Tibial nerve (tissue), 4 donors: Measurements from ENCODE around the gene SARM1. TPM values are rescaled to one million over a fixed set of nuclear protein-coding genes. Genes with fewer than 3 reads are reported as not detected.

Source experiments
- DNase-seq, 2 donors: peaks; one replicate each; pipeline ENCODE4 v3.0.0-alpha.2; 2019; ENCODE audit warnings: low spot score in 2 of 2
- H3K27ac ChIP-seq, 4 donors: fragments of 200-600 bp; sonication (generic) in 3 of 4; one replicate each; pipeline ENCODE4 v1.5.1; 2017 to 2019; ENCODE audit warnings: mild to moderate bottlenecking in 1 of 4
- H3K27me3 ChIP-seq, 2 donors: fragments of 200-600 bp; sonication (generic) in 1 of 2; one replicate each; pipeline versions ENCODE4 v1.5.1 to v1.6.0; 2017 to 2019
- H3K36me3 ChIP-seq, 3 donors: fragments of 200-600 bp; sonication (generic); one replicate each; pipeline ENCODE4 v1.5.1; 2018 to 2019
- H3K4me1 ChIP-seq, 4 donors: fragments of 200-600 bp; sonication (generic) in 3 of 4; one replicate each; pipeline ENCODE4 v1.5.1; 2017 to 2019
- H3K4me3 ChIP-seq, 4 donors: fragments of 200-600 bp; sonication (generic) in 3 of 4; one replicate each; pipeline ENCODE4 v1.5.1; 2017 to 2019; ENCODE audit warnings: mild to moderate bottlenecking in 1 of 4, moderate library complexity in 1 of 4
- H3K9me3 ChIP-seq, 4 donors: fragments of 200-600 bp; sonication (generic) in 3 of 4; one replicate each; pipeline ENCODE4 v1.5.1; 2017 to 2019
- CTCF ChIP-seq, 5 experiments: fragments of 200-600 bp in 3 of 5; fragments of 450-650 bp in 2 of 5; sonication (generic) in 3 of 5; IDR thresholded peaks; one replicate each; pipeline ENCODE4 v1.5.1; 2016 to 2019; ENCODE audit warnings: antibody characterized with exemption in 5 of 5, mild to moderate bottlenecking in 3 of 5, moderate library complexity in 2 of 5
- EP300 ChIP-seq, 2 donors: sonication (generic); formaldehyde crosslinking; IDR thresholded peaks; one replicate each; pipeline ENCODE4 v1.6.1; 2017; ENCODE audit warnings: antibody characterized with exemption in 2 of 2, mild to moderate bottlenecking in 1 of 2
- POLR2A ChIP-seq, 2 donors: fragments of 450-650 bp; IDR thresholded peaks; one replicate each; pipeline ENCODE4 v1.6.1; 2017; ENCODE audit warnings: antibody characterized with exemption in 2 of 2, mild to moderate bottlenecking in 2 of 2, moderate library complexity in 2 of 2
- WGBS, 2 donors: methylation state at CpG; one replicate each; pipeline ENCODE4 v1.1.5; 2018; 5-methylcytosine and 5-hydroxymethylcytosine counted together
- total RNA-seq, 4 donors: library from RNA; depleted of rRNA; stranded (reverse); fragments of >200 nt; gene quantifications; one replicate each; pipeline ENCODE4 v1.1.0, GENCODE V29; 2016

The SARM1 gene
- total RNA-seq, 4 donors from 2014 or later, result 5.4 to 18.6 (median 13.8) TPM

GRCh38 chr17:28405632-28406472, 34.4 kb downstream of the SARM1 start, which contains the start of gene SLC46A1:
SLC46A1 (minus strand) TSS chr17:28406212; CDS start chr17:28406114, 98 bp downstream.
- Histone ChIP-seq H3K4me1 (peaks cover 0 to 21% (median 4%) of the 10 kb centered on the region in 4 donors), H3K4me3 (peak within 1 kb of the TSS; percentile 73 to 94 (median 78))
- peak in 1 of 2 donors; percentile 44 for DNase-seq

GRCh38 chr17:28406473-28406814, 35.0 kb downstream of the SARM1 start:
- DNase-seq, result no peak
- H3K27me3 ChIP-seq, result no peaks in the 10 kb centered on the region
- peak overlapping the region in 2 of 4 donors; percentile 66 to 70 for H3K27ac ChIP-seq
- TF ChIP-seq EP300 (IDR thresholded peaks at IDR 0.05) (no peak), POLR2A (IDR thresholded peaks at IDR 0.05) (no peak)
- H3K4me3 ChIP-seq, result peak overlapping the region; percentile 73 to 94 (median 78)
- H3K4me1 ChIP-seq, result peaks cover 0 to 21% (median 4%) of the 10 kb centered on the region in 4 donors
- 29 to 33% methylated on average over 7 to 9 of the region's 9 CpGs for WGBS, 2 donors
- H3K9me3 ChIP-seq, result no peaks in the 10 kb centered on the region
- H3K36me3 ChIP-seq, result peaks cover 0 to 18% (median 0%) of the 10 kb centered on the region in 3 donors

More at GRCh38 chr17:28405632-28406472, 34.4 kb downstream of the SARM1 start, which contains the start of gene SLC46A1:
- TF ChIP-seq POLR2A (IDR thresholded peaks at IDR 0.05) (no peak), EP300 (IDR thresholded peaks at IDR 0.05) (no peak), CTCF (IDR thresholded peaks at IDR 0.05) (no peak)
- Histone ChIP-seq H3K9me3 (no peaks in the 10 kb centered on the region), H3K36me3 (peaks cover 0 to 24% (median 0%) of the 10 kb centered on the region in 3 donors), H3K27me3 (no peaks in the 10 kb centered on the region), H3K27ac (peak within 1 kb of the TSS in 3 of 4 donors; percentile 22 to 70 (median 66))
- WGBS, 2 donors, result 1% methylated on average over 32 to 60 of the region's 70 CpGs

GRCh38 chr17:28407130-28407973, 35.9 kb downstream of the SARM1 start:
- H3K36me3 ChIP-seq, result peaks cover 0 to 9% (median 0%) of the 10 kb centered on the region in 3 donors
- H3K9me3 ChIP-seq, result no peaks in the 10 kb centered on the region
- DNase-seq, result no peak
- no peak overlapping the region for H3K4me3 ChIP-seq
- no peak for TF ChIP-seq CTCF (IDR thresholded peaks at IDR 0.05)
- 68 to 72% methylated on average over 5 of the region's 5 CpGs for WGBS, 2 donors
- no peak overlapping the region for H3K27ac ChIP-seq
- peaks cover 0 to 21% (median 4%) of the 10 kb centered on the region in 4 donors for H3K4me1 ChIP-seq
- H3K27me3 ChIP-seq, result no peaks in the 10 kb centered on the region

- peaks cover 0 to 21% (median 4%) of the 10 kb centered on the region in 4 donors for H3K4me1 ChIP-seq
- H3K27me3 ChIP-seq, result no peaks in the 10 kb centered on the region
- TF ChIP-seq EP300 (IDR thresholded peaks at IDR 0.05) (no peak), POLR2A (IDR thresholded peaks at IDR 0.05) (no peak), CTCF (IDR thresholded peaks at IDR 0.05) (no peak)
- no peak overlapping the region for H3K27ac ChIP-seq
- no peak overlapping the region for H3K4me3 ChIP-seq
- peaks cover 0 to 3% (median 0%) of the 10 kb centered on the region in 3 donors for H3K36me3 ChIP-seq
- no peaks in the 10 kb centered on the region for H3K9me3 ChIP-seq
- DNase-seq, result no peak
- 78 to 100% methylated on average over 1 of the region's 1 CpG for WGBS, 2 donors
Measured at GRCh38 chr17:28407974-28408306, 36.4 kb downstream of the SARM1 start.

GRCh38 chr17:28412099-28412498, 40.6 kb downstream of the SARM1 start:
- WGBS, 2 donors, result 66 to 70% methylated on average over 3 of the region's 3 CpGs
- Histone ChIP-seq H3K36me3 (no peaks in the 10 kb centered on the region), H3K9me3 (no peaks in the 10 kb centered on the region), H3K27ac (no peak overlapping the region), H3K4me3 (no peak overlapping the region), H3K27me3 (peaks cover 0 to 12% of the 10 kb centered on the region in 2 donors), H3K4me1 (peaks cover 0 to 5% (median 0%) of the 10 kb centered on the region in 4 donors)
- DNase-seq, result no peak
- TF ChIP-seq EP300 (IDR thresholded peaks at IDR 0.05) (no peak), CTCF (IDR thresholded peaks at IDR 0.05) (no peak), POLR2A (IDR thresholded peaks at IDR 0.05) (no peak)
